Sigmoid colon (tissue), 3 donors: Measurements from ENCODE around the gene ITGA1.

ENCODE experiments used
- POLR2A ChIP-seq, 2 donors: fragments of 450-650 bp; IDR thresholded peaks; one replicate each; pipeline ENCODE4 v1.6.1; 2016; ENCODE audit warnings: antibody characterized with exemption in 2 of 2, mild to moderate bottlenecking in 2 of 2, moderate library complexity in 2 of 2
- TF ChIP-seq, protein P1 (sequence below), 4 experiments: fragments of 450-650 bp in 3 of 4; fragments of 200-600 bp in 1 of 4; IDR thresholded peaks; one replicate each; pipeline ENCODE4 v1.5.1; 2016 to 2019; ENCODE audit warnings: antibody characterized with exemption in 4 of 4, mild to moderate bottlenecking in 3 of 4, moderate library complexity in 2 of 4

DNA sequence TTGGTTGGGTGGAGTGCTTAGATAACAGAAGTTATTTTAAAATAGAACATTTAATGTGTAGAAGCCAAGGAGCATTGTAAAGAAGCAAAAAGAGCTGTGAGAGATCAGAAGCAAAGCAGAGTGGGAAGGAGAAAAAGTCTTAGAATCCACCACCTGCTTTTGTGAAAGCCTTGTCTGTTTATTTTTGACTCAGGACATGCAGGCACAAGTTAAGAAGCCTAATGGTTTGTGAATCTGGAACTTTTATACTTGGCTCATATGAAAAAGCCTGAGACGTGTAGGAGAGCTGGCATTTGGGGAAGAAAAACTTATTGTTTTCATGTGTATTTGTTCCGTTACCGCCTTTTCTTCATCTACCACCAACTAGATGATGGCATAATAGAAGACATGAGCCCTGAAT lies 163.0 kb downstream of the ITGA1 start:
- TF ChIP-seq, protein P1, sequence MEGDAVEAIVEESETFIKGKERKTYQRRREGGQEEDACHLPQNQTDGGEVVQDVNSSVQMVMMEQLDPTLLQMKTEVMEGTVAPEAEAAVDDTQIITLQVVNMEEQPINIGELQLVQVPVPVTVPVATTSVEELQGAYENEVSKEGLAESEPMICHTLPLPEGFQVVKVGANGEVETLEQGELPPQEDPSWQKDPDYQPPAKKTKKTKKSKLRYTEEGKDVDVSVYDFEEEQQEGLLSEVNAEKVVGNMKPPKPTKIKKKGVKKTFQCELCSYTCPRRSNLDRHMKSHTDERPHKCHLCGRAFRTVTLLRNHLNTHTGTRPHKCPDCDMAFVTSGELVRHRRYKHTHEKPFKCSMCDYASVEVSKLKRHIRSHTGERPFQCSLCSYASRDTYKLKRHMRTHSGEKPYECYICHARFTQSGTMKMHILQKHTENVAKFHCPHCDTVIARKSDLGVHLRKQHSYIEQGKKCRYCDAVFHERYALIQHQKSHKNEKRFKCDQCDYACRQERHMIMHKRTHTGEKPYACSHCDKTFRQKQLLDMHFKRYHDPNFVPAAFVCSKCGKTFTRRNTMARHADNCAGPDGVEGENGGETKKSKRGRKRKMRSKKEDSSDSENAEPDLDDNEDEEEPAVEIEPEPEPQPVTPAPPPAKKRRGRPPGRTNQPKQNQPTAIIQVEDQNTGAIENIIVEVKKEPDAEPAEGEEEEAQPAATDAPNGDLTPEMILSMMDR (IDR thresholded peaks at IDR 0.05): no peak
- TF ChIP-seq POLR2A (IDR thresholded peaks at IDR 0.05): no peak
